Stomach (tissue), 9 donors: Measurements from ENCODE around the gene ALG9. TPM values are rescaled to one million over a fixed set of nuclear protein-coding genes. Genes with fewer than 3 reads are reported as not detected.

Experiments used
- DNase-seq, 2 donors: peaks; one replicate each; pipeline versions ENCODE4 v3.0.0 to v3.0.0-alpha.2; 2013 to 2019
- H3K27ac ChIP-seq, 5 donors: fragments of 200-600 bp in 4 of 5; sonication (generic) in 4 of 5; one replicate each; pipeline ENCODE4 v1.5.1; 2013 to 2019; ENCODE audit warnings: mild to moderate bottlenecking in 1 of 5, moderate library complexity in 1 of 5
- H3K27me3 ChIP-seq, 3 donors: fragments of 200-600 bp; sonication (generic); one replicate each; pipeline ENCODE4 v1.5.1; 2017 to 2019; ENCODE audit warnings: mixed run types in 1 of 3
- H3K36me3 ChIP-seq, 4 donors: fragments of 200-600 bp; sonication (generic); 1 replicate in 3 of 4; 2 replicates in 1 of 4; pipeline ENCODE4 v1.5.1; 2016 to 2019
- H3K4me1 ChIP-seq, 4 donors: fragments of 200-600 bp; sonication (generic); one replicate each; pipeline ENCODE4 v1.5.1; 2016 to 2019
- H3K4me3 ChIP-seq, 4 donors: fragments of 200-600 bp; sonication (generic) in 3 of 4; one replicate each; pipeline ENCODE4 v1.5.1; 2016 to 2019; ENCODE audit warnings: mild to moderate bottlenecking in 1 of 4
- H3K9me3 ChIP-seq, 4 donors: fragments of 200-600 bp; sonication (generic); one replicate each; pipeline ENCODE4 v1.5.1; 2016 to 2019
- EP300 ChIP-seq: sonication (generic); formaldehyde crosslinking; IDR thresholded peaks from one replicate; pipeline ENCODE4 v1.6.1; 2017; ENCODE audit warnings: antibody characterized with exemption
- POLR2A ChIP-seq, 4 donors: fragments of 450-650 bp; IDR thresholded peaks; one replicate each; pipeline ENCODE4 v1.6.1; 2016; ENCODE audit warnings: antibody characterized with exemption in 4 of 4, control low read depth in 2 of 4, mild to moderate bottlenecking in 1 of 4, moderate library complexity in 1 of 4
- POLR2AphosphoS5 ChIP-seq, 3 donors: sonication (generic); formaldehyde crosslinking; IDR thresholded peaks; one replicate each; pipeline ENCODE4 v1.6.1; 2016; ENCODE audit warnings: antibody characterized with exemption in 3 of 3
- WGBS, 5 donors: extraction: QIAGEN DNeasy Blood & Tissue Kit in 3 of 5; methylation state at CpG; one replicate each; pipeline versions ENCODE4 v1.1.5 to v1.1.7; 2013 to 2018; 5-methylcytosine and 5-hydroxymethylcytosine counted together
- intact Hi-C: fragments of 100-400 bp; cut with DNase I; formaldehyde crosslinking; loops from one replicate; pipeline ENCODE4 v1.15.1; 2023; ENCODE audit warnings: low total_unique reads
- polyA plus RNA-seq, 3 donors: library from polyadenylated mRNA; stranded (reverse); fragments of 200-250 nt; gene quantifications; one replicate each; pipeline ENCODE4 v1.2.3, GENCODE V29; 2013
- total RNA-seq, 5 donors: library from RNA; depleted of rRNA; stranded (reverse); fragments of >200 nt; gene quantifications; one replicate each; pipeline versions ENCODE4 v1.1.0 to v1.2.3, GENCODE V29; 2014 to 2016
- TF ChIP-seq, protein P1 (sequence below), 7 experiments: fragments of 450-650 bp in 4 of 7; fragments of 200-600 bp in 3 of 7; sonication (generic) in 3 of 7; IDR thresholded peaks; one replicate each; pipeline ENCODE4 v1.5.1; 2016 to 2019; ENCODE audit warnings: antibody characterized with exemption in 7 of 7, control low read depth in 2 of 7, mild to moderate bottlenecking in 1 of 7
- donor health status: healthy with polysubstance abuse.
- donor health status: Bipolar disorder and iron deficiency.
- donor health status: healthy.

The ALG9 gene
- total and polyA plus RNA-seq, 8 donors: 11.9 to 53.7 (median 25.5) TPM

DNA sequence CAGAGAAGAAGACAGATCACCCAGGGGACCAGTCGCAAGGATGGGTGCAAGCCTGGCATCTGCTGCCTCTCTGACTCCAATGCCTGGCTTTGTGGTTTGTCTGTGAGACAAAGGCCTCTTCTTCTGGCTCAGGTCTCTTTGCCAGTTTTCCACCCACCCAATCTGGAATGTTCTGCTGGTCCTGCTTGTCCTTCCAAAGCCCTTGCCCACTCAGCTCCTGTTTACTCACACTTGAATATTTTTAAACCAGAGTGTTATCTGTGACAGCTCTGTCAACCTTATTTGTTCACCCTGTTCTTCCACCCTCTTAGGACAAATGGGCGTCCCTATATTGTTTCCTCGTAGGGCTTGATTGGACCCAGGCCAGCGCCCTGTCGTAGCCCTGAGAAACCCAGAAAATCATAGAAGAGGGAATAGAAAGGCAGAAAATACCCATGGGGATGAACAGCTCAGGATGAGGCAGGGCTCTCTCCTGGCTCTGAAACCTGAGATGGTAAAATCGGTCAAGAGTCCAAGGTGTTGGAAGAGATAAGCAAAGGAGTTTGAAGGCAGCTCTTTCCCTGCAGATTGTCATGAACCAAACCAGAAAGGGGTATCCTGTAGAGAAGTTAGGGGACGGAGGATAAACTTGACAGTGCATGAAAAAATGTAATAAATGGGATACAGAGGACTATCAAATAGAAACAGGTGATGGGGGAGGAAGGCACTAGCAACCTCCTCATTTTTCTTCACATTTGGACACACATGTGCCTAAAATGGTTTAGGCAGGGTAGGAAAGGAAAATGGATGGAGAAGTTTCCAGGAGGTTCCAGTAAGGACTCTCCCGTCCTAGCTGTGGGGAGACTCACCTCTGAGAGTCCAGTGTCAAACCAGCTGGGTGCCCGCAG is 39.5 kb upstream of the ALG9 start:
- H3K4me3 ChIP-seq: peak overlapping the region; percentile 46 to 57 (median 51)

DNA sequence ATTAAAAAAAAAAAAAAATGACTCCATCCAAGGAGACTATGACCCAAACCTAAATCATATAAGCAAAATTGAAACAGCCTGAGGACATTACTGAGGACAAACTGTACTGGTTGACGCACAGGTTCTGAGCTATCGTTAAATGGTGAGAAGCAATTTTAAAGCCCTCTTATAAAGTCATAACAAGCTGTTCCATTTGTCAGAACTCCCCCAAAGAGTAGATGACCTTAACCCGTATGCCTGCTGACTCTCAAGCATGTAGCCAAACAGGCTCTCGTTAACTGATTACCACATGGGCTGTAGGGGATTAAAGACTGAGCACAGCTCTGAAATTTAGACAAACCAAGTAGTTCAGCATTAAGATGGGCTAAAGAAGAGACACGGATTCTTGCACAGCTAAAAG is 38.0 kb upstream of the ALG9 start:
- Histone ChIP-seq H3K27me3 (peaks cover 0 to 19% (median 10%) of the 10 kb centered on the region in 3 donors), H3K36me3 (peaks cover 0 to 13% (median 0%) of the 10 kb centered on the region in 4 donors), H3K4me1 (peaks cover 0 to 32% (median 12%) of the 10 kb centered on the region in 4 donors), H3K27ac (peak overlapping the region in 3 of 5 donors; percentile 22 to 94 (median 87)), H3K4me3 (peak overlapping the region; percentile 46 to 57 (median 51)), H3K9me3 (no peaks in the 10 kb centered on the region)
- no peak for DNase-seq
- WGBS, 5 donors: 58 to 81% (median 75%) methylated on average over 5 of the region's 5 CpGs
- TF ChIP-seq, protein P1, sequence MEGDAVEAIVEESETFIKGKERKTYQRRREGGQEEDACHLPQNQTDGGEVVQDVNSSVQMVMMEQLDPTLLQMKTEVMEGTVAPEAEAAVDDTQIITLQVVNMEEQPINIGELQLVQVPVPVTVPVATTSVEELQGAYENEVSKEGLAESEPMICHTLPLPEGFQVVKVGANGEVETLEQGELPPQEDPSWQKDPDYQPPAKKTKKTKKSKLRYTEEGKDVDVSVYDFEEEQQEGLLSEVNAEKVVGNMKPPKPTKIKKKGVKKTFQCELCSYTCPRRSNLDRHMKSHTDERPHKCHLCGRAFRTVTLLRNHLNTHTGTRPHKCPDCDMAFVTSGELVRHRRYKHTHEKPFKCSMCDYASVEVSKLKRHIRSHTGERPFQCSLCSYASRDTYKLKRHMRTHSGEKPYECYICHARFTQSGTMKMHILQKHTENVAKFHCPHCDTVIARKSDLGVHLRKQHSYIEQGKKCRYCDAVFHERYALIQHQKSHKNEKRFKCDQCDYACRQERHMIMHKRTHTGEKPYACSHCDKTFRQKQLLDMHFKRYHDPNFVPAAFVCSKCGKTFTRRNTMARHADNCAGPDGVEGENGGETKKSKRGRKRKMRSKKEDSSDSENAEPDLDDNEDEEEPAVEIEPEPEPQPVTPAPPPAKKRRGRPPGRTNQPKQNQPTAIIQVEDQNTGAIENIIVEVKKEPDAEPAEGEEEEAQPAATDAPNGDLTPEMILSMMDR (IDR thresholded peaks at IDR 0.05): no peak
- TF ChIP-seq POLR2AphosphoS5 (IDR thresholded peaks at IDR 0.05): peak in 1 of 3 donors; percentile 4
- intact Hi-C loops: no loop called here

More for the DNA sequence above, 39.5 kb upstream of the ALG9 start:
- H3K4me1 ChIP-seq: peaks cover 0 to 38% (median 13%) of the 10 kb centered on the region in 4 donors
- peaks cover 0 to 19% (median 10%) of the 10 kb centered on the region in 3 donors for H3K27me3 ChIP-seq
- peaks cover 0 to 13% (median 0%) of the 10 kb centered on the region in 4 donors for H3K36me3 ChIP-seq
- TF ChIP-seq EP300 (no peak), POLR2AphosphoS5 (IDR thresholded peaks at IDR 0.05) (no peak), POLR2A (IDR thresholded peaks at IDR 0.05) (no peak)
- TF ChIP-seq, protein P1 (IDR thresholded peaks at IDR 0.05): no peak
- no peaks in the 10 kb centered on the region for H3K9me3 ChIP-seq
- intact Hi-C loops: no loop called here
- DNase-seq: no peak
- 43 to 57% (median 50%) methylated on average over 9 of the region's 9 CpGs for WGBS, 5 donors
- H3K27ac ChIP-seq: peak overlapping the region; percentile 19 to 94 (median 85)

DNA sequence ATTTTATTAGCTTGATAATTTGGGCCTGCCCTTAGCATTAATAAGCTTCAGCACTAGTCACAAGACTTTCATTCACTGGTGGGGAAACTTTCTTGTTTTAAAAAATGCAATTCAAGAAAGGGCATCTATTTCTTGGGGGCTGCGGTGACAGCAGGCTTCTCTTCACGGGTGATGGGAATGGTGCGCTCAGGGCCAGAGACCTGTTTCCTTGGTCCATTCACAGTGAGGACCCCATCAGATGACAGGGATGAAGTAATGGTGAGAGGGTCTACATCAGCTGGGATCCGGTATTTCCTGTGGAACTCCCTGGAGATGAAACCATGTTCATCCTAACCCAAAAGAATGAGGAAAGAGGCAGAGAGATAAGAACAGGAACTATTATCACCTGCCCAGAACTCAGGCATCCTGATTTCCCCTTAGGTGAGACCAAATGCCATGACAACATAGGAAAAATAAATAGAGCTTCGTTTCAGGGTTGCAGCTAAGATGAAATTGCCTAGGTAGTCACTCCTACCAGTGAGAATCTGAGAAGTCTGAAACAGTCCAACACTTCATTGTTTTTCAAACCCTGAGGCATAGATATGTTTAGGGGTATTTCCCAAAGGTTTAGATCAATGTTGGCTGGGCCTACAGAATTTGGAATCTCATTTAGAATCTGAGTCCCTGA is 37.4 kb upstream of the ALG9 start:
- H3K4me1 ChIP-seq: peaks cover 0 to 27% (median 11%) of the 10 kb centered on the region in 4 donors
- intact Hi-C loops: no loop called here
- H3K36me3 ChIP-seq: peaks cover 0 to 13% (median 0%) of the 10 kb centered on the region in 4 donors
- H3K4me3 ChIP-seq: peak overlapping the region in 1 of 4 donors; percentile 46
- no peak for DNase-seq
- no peaks in the 10 kb centered on the region for H3K9me3 ChIP-seq
- peak overlapping the region in 2 of 5 donors; percentile 4 to 94 for H3K27ac ChIP-seq
- TF ChIP-seq, protein P1 (IDR thresholded peaks at IDR 0.05): no peak
- TF ChIP-seq EP300: no peak
- no peak for TF ChIP-seq POLR2A (IDR thresholded peaks at IDR 0.05)
- no peak for TF ChIP-seq POLR2AphosphoS5 (IDR thresholded peaks at IDR 0.05)
- WGBS, 5 donors: 75 to 80% (median 80%) methylated on average over 5 of the region's 5 CpGs
- peaks cover 0 to 14% (median 10%) of the 10 kb centered on the region in 3 donors for H3K27me3 ChIP-seq

DNA sequence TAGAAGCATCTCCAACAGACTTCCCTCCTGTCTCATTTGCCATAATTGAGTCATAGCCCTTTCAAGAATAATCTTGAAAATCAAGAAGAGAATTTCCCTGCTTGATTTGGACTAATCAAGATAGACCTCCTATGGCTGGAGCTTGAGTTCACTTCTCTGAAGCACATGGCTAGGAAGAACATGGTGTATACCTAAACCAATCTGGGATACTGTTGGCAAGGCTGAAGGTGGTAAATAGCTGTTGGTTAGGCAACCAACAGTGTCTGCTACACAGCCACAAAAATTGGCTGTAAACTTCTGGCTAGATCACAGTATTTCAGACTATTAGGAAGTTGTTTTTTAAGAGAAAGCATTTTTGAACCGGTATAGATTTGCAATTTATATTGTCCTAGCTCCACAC is 35.3 kb upstream of the ALG9 start:
- Histone ChIP-seq H3K27me3 (no peaks in the 10 kb centered on the region), H3K36me3 (peaks cover 0 to 13% (median 0%) of the 10 kb centered on the region in 4 donors), H3K9me3 (no peaks in the 10 kb centered on the region), H3K27ac (no peak overlapping the region), H3K4me3 (no peak overlapping the region), H3K4me1 (peaks cover 0 to 10% (median 6%) of the 10 kb centered on the region in 4 donors)
- TF ChIP-seq, protein P1 (IDR thresholded peaks at IDR 0.05): no peak
- TF ChIP-seq POLR2AphosphoS5 (IDR thresholded peaks at IDR 0.05): no peak
- no peak for TF ChIP-seq POLR2A (IDR thresholded peaks at IDR 0.05)
- TF ChIP-seq EP300: no peak
- DNase-seq: no peak
- intact Hi-C loops: no loop called here
- WGBS, 5 donors: 78 to 93% (median 89%) methylated on average over 1 of the region's 1 CpG
